Suppressor macrophage (primary cell): ENCODE results near the gene NTN5.
"Not testable (repeated sequence)": the region's sequence is repeated elsewhere in the genome, so short reads cannot be mapped to it uniquely, and the experiment has no call there.

ENCODE experiments used
- DNase-seq, 4 experiments: peaks; one replicate each; pipeline ENCODE4 v3.0.0-alpha.2; 2020 to 2022

Gene NTN5

GRCh38 chr19:48696353-48697010 lies 23.7 kb upstream of the NTN5 start:
- no peak for DNase-seq

GRCh38 chr19:48695743-48696352 lies 23.0 kb upstream of the NTN5 start, which contains the start of gene FUT2:
FUT2 (plus strand) TSS chr19:48695971; CDS start chr19:48702957, 6,986 bp downstream.
- DNase-seq: no peak

GRCh38 chr19:48693629-48694028 lies 20.8 kb upstream of the NTN5 start:
- DNase-seq: not testable (repeated sequence)

GRCh38 chr19:48689449-48689848 lies 16.6 kb upstream of the NTN5 start:
- no peak for DNase-seq

- no peak for DNase-seq
Measured at GRCh38 chr19:48687776-48688175, 15.0 kb upstream of the NTN5 start.

GRCh38 chr19:48686637-48687036 lies 13.8 kb upstream of the NTN5 start:
- DNase-seq: not testable (repeated sequence)

GRCh38 chr19:48686088-48686487 lies 13.3 kb upstream of the NTN5 start:
- DNase-seq: no peak

- no peak for DNase-seq
Measured at GRCh38 chr19:48685583-48685982, 12.8 kb upstream of the NTN5 start.

- peak in 3 of 4 experiments; percentile 16 to 60 (median 31) for DNase-seq
Measured at GRCh38 chr19:48683349-48683748, 10.5 kb upstream of the NTN5 start.

GRCh38 chr19:48681127-48681470 lies 8.3 kb upstream of the NTN5 start:
- DNase-seq: peak; percentile 53 to 81 (median 66)

- DNase-seq: no peak
Measured at GRCh38 chr19:48680436-48681126, 7.8 kb upstream of the NTN5 start.

- not testable (repeated sequence) for DNase-seq
Measured at GRCh38 chr19:48680006-48680405, 7.2 kb upstream of the NTN5 start.

- no peak for DNase-seq
Measured at GRCh38 chr19:48678201-48678600, 5.4 kb upstream of the NTN5 start.

- DNase-seq: no peak
Measured at GRCh38 chr19:48676887-48677286, 4.1 kb upstream of the NTN5 start.

GRCh38 chr19:48676487-48676886 lies 3.7 kb upstream of the NTN5 start:
- DNase-seq: no peak

GRCh38 chr19:48674921-48675824 lies 2.4 kb upstream of the NTN5 start:
- DNase-seq: peak; percentile 89 to 93 (median 90)

- DNase-seq: no peak
Measured at GRCh38 chr19:48674216-48674809, 1.5 kb upstream of the NTN5 start.

- DNase-seq: no peak
Measured at GRCh38 chr19:48673436-48674100, 751 bp upstream of the NTN5 start.

GRCh38 chr19:48671446-48671995 lies 1.3 kb downstream of the NTN5 start:
- no peak for DNase-seq

- no peak for DNase-seq
Measured at GRCh38 chr19:48670699-48671445, 1.9 kb downstream of the NTN5 start.
